Endothelial cell of umbilical vein (primary cell): Measurements from ENCODE around the gene ZNHIT3. TPM values are rescaled to one million over a fixed set of nuclear protein-coding genes. Genes with fewer than 3 reads are reported as not detected.

Experiments used
- BruUV-seq: library from RNA; stranded (reverse); fragments of 400-500 nt; replicated peaks from 2 replicates; lab custom pipeline; 2021; lab: Mats Ljungman, UMichigan
- CTCF ChIA-PET: fragments of 300-600, 350-600 bp; sonication (Branson Sonifier 250); formaldehyde crosslinking; loops from one replicate; lab custom pipeline; 2021; ENCODE audit warnings: antibody characterized with exemption, inconsistent platforms; lab: Charles Lee
- POLR2A ChIA-PET: fragments of 300-600, 350-600 bp; sonication (Branson Sonifier 250); formaldehyde crosslinking; loops from one replicate; lab custom pipeline; 2021; ENCODE audit warnings: antibody characterized with exemption, inconsistent platforms; lab: Charles Lee
- DNase-seq: peaks from one replicate; pipeline ENCODE4 v3.0.0-alpha.2; 2011; ENCODE audit warnings: low read depth, low spot score
- FAIRE-seq: peaks from 2 replicates; lab custom pipeline; 2011; peaks lifted over from hg19 to GRCh38; lab: Jason Lieb, UNC
- H2AFZ ChIP-seq: 2 replicates; pipeline ENCODE4 v1.6.0; 2012; ENCODE audit warnings: low read depth, low read length, control low read depth, inconsistent platforms
- H3K27ac ChIP-seq: 2 replicates; pipeline ENCODE4 v1.5.1; 2011; ENCODE audit warnings: low read depth, mild to moderate bottlenecking, control low read depth, low read length, moderate library complexity; ENCODE audit not compliant: insufficient read depth
- H3K27me3 ChIP-seq, 2 experiments: 2 replicates each; pipeline versions ENCODE4 v1.6.0 to v1.6.1; 2011; ENCODE audit warnings: low read length in 2 of 2, mixed read lengths in 1 of 2; ENCODE audit not compliant: control insufficient read depth in 2 of 2, insufficient read depth in 2 of 2
- H3K36me3 ChIP-seq, 2 experiments: 2 replicates in 1 of 2; 3 replicates in 1 of 2; pipeline ENCODE4 v1.5.1; 2011; ENCODE audit warnings: low read length in 2 of 2, mild to moderate bottlenecking in 1 of 2, moderate library complexity in 1 of 2; ENCODE audit not compliant: control insufficient read depth in 2 of 2, insufficient read depth in 2 of 2; ENCODE audit errors: extremely low read depth in 1 of 2
- H3K4me1 ChIP-seq: 3 replicates; pipeline ENCODE4 v1.5.1; 2011; ENCODE audit warnings: mild to moderate bottlenecking, low read length; ENCODE audit not compliant: control insufficient read depth, insufficient read depth; ENCODE audit errors: extremely low read depth
- H3K4me2 ChIP-seq: 2 replicates; pipeline ENCODE4 v1.6.1; 2011; ENCODE audit warnings: low read length, control low read depth, mixed read lengths; ENCODE audit not compliant: insufficient read depth
- H3K4me3 ChIP-seq, 3 experiments: fragments of 200-600 bp in 1 of 3; sonication (generic), shearing (Covaris generic) in 1 of 3; replicated peaks in 1 of 3; 2 replicates each; pipeline ENCODE4 v1.5.1; 2011 to 2016; ENCODE audit warnings: control low read depth in 3 of 3, low read length in 3 of 3, mild to moderate bottlenecking in 2 of 3, inconsistent platforms in 1 of 3, low read depth in 1 of 3, moderate library complexity in 1 of 3; ENCODE audit not compliant: insufficient read depth in 1 of 3
- H3K79me2 ChIP-seq: 2 replicates; pipeline ENCODE4 v1.6.0; 2012; ENCODE audit warnings: low read length, inconsistent platforms; ENCODE audit not compliant: control insufficient read depth, insufficient read depth
- H3K9ac ChIP-seq: replicated peaks from 2 replicates; pipeline ENCODE3; 2011; ENCODE audit warnings: low read length, control low read depth; ENCODE audit not compliant: insufficient read depth; ENCODE audit errors: extremely low read depth
- H3K9me1 ChIP-seq: replicated peaks from 3 replicates; pipeline ENCODE4 v1.6.0; 2011; ENCODE audit warnings: mild to moderate bottlenecking, low read length; ENCODE audit not compliant: control insufficient read depth, insufficient read depth; ENCODE audit errors: extremely low read depth
- H3K9me3 ChIP-seq: replicated peaks from 2 replicates; pipeline ENCODE4 v1.5.1; 2012; ENCODE audit warnings: low read length, inconsistent platforms; ENCODE audit not compliant: control insufficient read depth, insufficient read depth
- H4K20me1 ChIP-seq: replicated peaks from 2 replicates; pipeline ENCODE3; 2011; ENCODE audit warnings: mild to moderate bottlenecking, low read length; ENCODE audit not compliant: control insufficient read depth, insufficient read depth; ENCODE audit errors: extremely low read depth
- CTCF ChIP-seq, 2 donors: IDR thresholded peaks; 1 replicate in 1 of 2; 2 replicates in 1 of 2; pipeline ENCODE4 v1.5.1; 2011; ENCODE audit warnings: low read length in 2 of 2, mild to moderate bottlenecking in 2 of 2, moderate library complexity in 2 of 2, control low read depth in 1 of 2, inconsistent platforms in 1 of 2, low read depth in 1 of 2; ENCODE audit not compliant: insufficient read depth in 1 of 2; ENCODE audit errors: extremely low read depth in 1 of 2
- EZH2 ChIP-seq: IDR thresholded peaks from 2 replicates; pipeline ENCODE4 v1.6.1; 2012; ENCODE audit warnings: borderline replicate concordance, low read depth, mild to moderate bottlenecking, moderate library complexity, low read length, inconsistent platforms; ENCODE audit not compliant: severe bottlenecking
- FOS ChIP-seq: IDR thresholded peaks from 2 replicates; pipeline ENCODE4 v1.6.1; 2011; ENCODE audit warnings: mild to moderate bottlenecking, low read length, moderate library complexity, borderline replicate concordance; ENCODE audit not compliant: insufficient read depth
- GATA2 ChIP-seq: IDR thresholded peaks from 2 replicates; pipeline ENCODE4 v1.7.0; 2011; ENCODE audit warnings: low read depth, mild to moderate bottlenecking, moderate library complexity, mixed read lengths, low read length; ENCODE audit not compliant: insufficient read length, insufficient read depth
- JUN ChIP-seq: IDR thresholded peaks from 2 replicates; pipeline ENCODE4 v1.6.1; 2011; ENCODE audit warnings: borderline replicate concordance, low read depth; ENCODE audit not compliant: insufficient read length, insufficient read depth
- MAX ChIP-seq: IDR thresholded peaks from 2 replicates; pipeline ENCODE4 v1.6.1; 2011; ENCODE audit not compliant: insufficient read depth, insufficient read length
- MYC ChIP-seq: IDR thresholded peaks from one replicate; pipeline ENCODE4 v1.6.1; 2011; ENCODE audit warnings: mild to moderate bottlenecking, low read depth, low read length
- POLR2A ChIP-seq: IDR thresholded peaks from 2 replicates; pipeline ENCODE4 v1.6.1; 2012; ENCODE audit warnings: low read depth, mild to moderate bottlenecking, control low read depth, low read length
- POLR2AphosphoS5 ChIP-seq: IDR thresholded peaks from 2 replicates; pipeline ENCODE4 v1.6.1; 2012; ENCODE audit warnings: low read depth, mild to moderate bottlenecking, control low read depth, low read length, moderate library complexity; ENCODE audit not compliant: insufficient read depth
- dilution Hi-C: fragments of 300-500 bp; cut with MboI; formaldehyde crosslinking; loops from one replicate; pipeline ENCODE4 v1.15.0; 2019; ENCODE audit warnings: low sequenced_read_pairs; ENCODE audit not compliant: extremely low pct_ligation_motif_present
- intact Hi-C: fragments of 100-400 bp; cut with micrococcal nuclease; formaldehyde crosslinking; loops from one replicate; pipeline ENCODE4 v1.10.0; 2022
- polyA plus RNA-seq, 4 experiments: library from polyadenylated mRNA; depleted of rRNA in 3 of 4; stranded (reverse) in 3 of 4; unstranded in 1 of 4; fragments of >200 nt; gene quantifications; 2 replicates each; pipeline versions ENCODE4 v1.2.1 to v1.2.3, GENCODE V29; 2011 to 2012; ENCODE audit warnings: missing spikeins in 1 of 4
- small RNA-seq: library from RNA; depleted of rRNA; stranded (forward); fragments of <200 nt; gene quantifications from one replicate; pipeline ENCODE3, GENCODE V24; 2012; ENCODE audit warnings: low replicate concordance, low read depth; ENCODE audit not compliant: insufficient read depth, insufficient read length
- total RNA-seq: library from RNA; stranded (reverse); gene quantifications from 2 replicates; pipeline ENCODE4 v1.2.3, GENCODE V29; 2021

Gene ZNHIT3
- total and polyA plus RNA-seq, 2 donors (not counting 3 experiments of a cell fraction or from before 2014, with no cell fraction given): 34.0 to 66.9 TPM

- H3K36me3 ChIP-seq: no peaks in the 10 kb centered on the region
- H3K27me3 ChIP-seq: no peaks in the 10 kb centered on the region
- H3K27ac ChIP-seq: peak overlapping the region; percentile 86
- intact Hi-C loops: loop anchor here (1.0 to 5.0 kb wide), 2 partner anchors 46 to 812 kb away; partner anchors contain the start of gene DHRS11
- peak overlapping the region; percentile 98 for H3K9ac ChIP-seq
- H3K4me3 ChIP-seq: peak overlapping the region; percentile 72 to 99 (median 74)
- H2AFZ ChIP-seq: peak overlapping the region; percentile 68
- no peak for DNase-seq
- no peak for FAIRE-seq
- TF ChIP-seq CTCF (IDR thresholded peaks at IDR 0.05; ENCODE audit: extremely low read depth in 1 of 2, insufficient read depth in 1 of 2, low read depth in 1 of 2, low read length in 2 of 2): no peak
- TF ChIP-seq FOS: no peak
- no peak for TF ChIP-seq MAX
- TF ChIP-seq MYC: no peak
- no peak for TF ChIP-seq POLR2A
- no peak for TF ChIP-seq EZH2
- no peak for TF ChIP-seq POLR2AphosphoS5
- TF ChIP-seq GATA2: no peak
- TF ChIP-seq JUN: no peak
- peak overlapping the region; percentile 27 for H3K4me2 ChIP-seq
- H3K79me2 ChIP-seq: peaks cover 50% of the 10 kb centered on the region
- H3K9me3 ChIP-seq: no peaks in the 10 kb centered on the region
- POLR2A ChIA-PET: interaction anchor here (0.6 to 1.4 kb wide), 7 partner anchors 9 to 959 kb away, joined by 3 to 10 read pairs (median 5); partner anchors contain the start of genes MRM1, MYO19 and PIGW
- peaks cover 8% of the 10 kb centered on the region for H4K20me1 ChIP-seq
- CTCF ChIA-PET: interaction anchor here (1.0 to 4.2 kb wide), 3 partner anchors 10 to 56 kb away, joined by 3 to 31 read pairs (median 4); partner anchors contain the start of genes MRM1, MYO19 and PIGW
- H3K9me1 ChIP-seq: no peaks in the 10 kb centered on the region
- peaks cover 20% of the 10 kb centered on the region for H3K4me1 ChIP-seq
- dilution Hi-C loops: no loop called here
- BruUV-seq: no TSS peak
Measured at GRCh38 chr17:36545077-36545464, 58.6 kb downstream of the ZNHIT3 start.

Small RNA genes lying within 50 kb of the gene (small RNA-seq; reads per million reads assigned to genes)
- not detected for gene RNA5SP439

Other genes starting within 250 kb of the ZNHIT3 start
- 0.60 and 1.3 TPM in 2 replicates for gene TBC1D3I, start 222.1 kb upstream of the ZNHIT3 start, total RNA-seq
- 0.16 and 0.26 TPM in 2 replicates for gene TBC1D3I, start 222.1 kb upstream of the ZNHIT3 start, polyA plus RNA-seq
- not detected in 2 replicates for gene TBC1D3G, start 162.8 kb upstream of the ZNHIT3 start, total RNA-seq
- gene TBC1D3G, start 162.8 kb upstream of the ZNHIT3 start, polyA plus RNA-seq: not detected in 2 replicates
- gene TBC1D3H, start 98.2 kb upstream of the ZNHIT3 start, total RNA-seq: 1.4 TPM in 1 of 2 replicates, not detected in the other
- not detected in 2 replicates for gene TBC1D3H, start 98.2 kb upstream of the ZNHIT3 start, polyA plus RNA-seq
- gene MYO19, start 48.2 kb downstream of the ZNHIT3 start, total RNA-seq: 90.3 and 95.7 TPM in 2 replicates
- gene MYO19, start 48.2 kb downstream of the ZNHIT3 start, polyA plus RNA-seq: 75.4 and 92.8 TPM in 2 replicates
- gene PIGW, start 48.3 kb downstream of the ZNHIT3 start, total RNA-seq: 13.1 and 16.3 TPM in 2 replicates
- gene PIGW, start 48.3 kb downstream of the ZNHIT3 start, polyA plus RNA-seq: 5.1 and 5.9 TPM in 2 replicates
- gene GGNBP2, start 58.2 kb downstream of the ZNHIT3 start, total RNA-seq: 71.2 and 77.6 TPM in 2 replicates
- 47.8 and 52.6 TPM in 2 replicates for gene GGNBP2, start 58.2 kb downstream of the ZNHIT3 start, polyA plus RNA-seq
- 9.8 and 11.3 TPM in 2 replicates for gene DHRS11, start 105.2 kb downstream of the ZNHIT3 start, total RNA-seq
- gene DHRS11, start 105.2 kb downstream of the ZNHIT3 start, polyA plus RNA-seq: 15.7 and 16.2 TPM in 2 replicates
- gene MRM1, start 114.9 kb downstream of the ZNHIT3 start, total RNA-seq: 5.2 and 5.9 TPM in 2 replicates
- 3.4 and 3.7 TPM in 2 replicates for gene MRM1, start 114.9 kb downstream of the ZNHIT3 start, polyA plus RNA-seq